Mesendoderm (in vitro differentiated cells): Measurements from ENCODE around the gene KIAA0513.

Experiments
- DNase-seq: peaks from one replicate; pipeline ENCODE4 v3.0.0; 2013
- H2AK5ac ChIP-seq: 2 replicates; pipeline ENCODE4 v1.6.1; 2013; ENCODE audit warnings: low read length, inconsistent platforms
- H2BK120ac ChIP-seq: 2 replicates; pipeline ENCODE4 v1.6.1; 2013; ENCODE audit warnings: low read depth, mild to moderate bottlenecking, low read length, moderate library complexity, mixed read lengths
- H2BK15ac ChIP-seq: replicated peaks from 2 replicates; pipeline ENCODE4 v1.6.1; 2013; ENCODE audit warnings: low read depth, mild to moderate bottlenecking, moderate library complexity
- H2BK5ac ChIP-seq: 2 replicates; pipeline ENCODE4 v1.6.1; 2013; ENCODE audit warnings: low read length, inconsistent platforms
- H3K18ac ChIP-seq: 2 replicates; pipeline ENCODE4 v1.6.1; 2013; ENCODE audit warnings: mild to moderate bottlenecking, low read length, mixed read lengths
- H3K23ac ChIP-seq: one replicate; pipeline ENCODE4 v1.6.1; 2013; ENCODE audit warnings: low read length
- H3K27ac ChIP-seq: 2 replicates; pipeline ENCODE4 v1.5.1; 2013; ENCODE audit warnings: low read depth, mild to moderate bottlenecking, inconsistent platforms, low read length, moderate library complexity
- H3K27me3 ChIP-seq: 2 replicates; pipeline ENCODE4 v1.6.1; 2013; ENCODE audit warnings: low read length, control low read depth, mild to moderate bottlenecking, inconsistent platforms; ENCODE audit not compliant: insufficient read depth, poor library complexity
- H3K36me3 ChIP-seq: 2 replicates; pipeline ENCODE4 v1.6.1; 2013; ENCODE audit warnings: low read length, inconsistent platforms; ENCODE audit not compliant: control insufficient read depth, insufficient read depth
- H3K4ac ChIP-seq: one replicate; pipeline ENCODE4 v1.6.1; 2013; ENCODE audit warnings: low read depth, mild to moderate bottlenecking, low read length, moderate library complexity
- H3K4me1 ChIP-seq: 2 replicates; pipeline ENCODE4 v1.6.1; 2013; ENCODE audit warnings: low read depth, low read length, inconsistent platforms; ENCODE audit not compliant: control insufficient read depth
- H3K4me2 ChIP-seq: 2 replicates; pipeline ENCODE4 v1.6.1; 2013; ENCODE audit warnings: low read length
- H3K4me3 ChIP-seq: 2 replicates; pipeline ENCODE4 v1.5.1; 2013; ENCODE audit warnings: mild to moderate bottlenecking, low read length
- H3K56ac ChIP-seq: one replicate; pipeline ENCODE4 v1.6.1; 2013; ENCODE audit warnings: low read length
- H3K79me1 ChIP-seq: 2 replicates; pipeline ENCODE4 v1.6.1; 2013; ENCODE audit warnings: low read length, inconsistent platforms
- H3K79me2 ChIP-seq: 2 replicates; pipeline ENCODE4 v1.6.1; 2013; ENCODE audit warnings: mild to moderate bottlenecking, low read length; ENCODE audit not compliant: control insufficient read depth, insufficient read depth
- H3K9ac ChIP-seq: 2 replicates; pipeline ENCODE4 v1.6.1; 2013; ENCODE audit warnings: low read length, inconsistent platforms
- H4K5ac ChIP-seq: one replicate; pipeline ENCODE4 v1.6.1; 2013; ENCODE audit warnings: low read length
- H4K8ac ChIP-seq: one replicate; pipeline ENCODE4 v1.6.1; 2013; ENCODE audit warnings: low read depth, mild to moderate bottlenecking, control low read depth, low read length, moderate library complexity
- WGBS: extraction: QIAGEN DNeasy Blood & Tissue Kit; methylation state at CpG from one replicate; pipeline ENCODE4 v1.1.7; 2013; ENCODE audit warnings: low lambda C conversion rate, missing lambda C conversion rate; ENCODE audit not compliant: insufficient coverage; ENCODE audit errors: extremely low coverage; 5-methylcytosine and 5-hydroxymethylcytosine counted together

Gene KIAA0513

DNA sequence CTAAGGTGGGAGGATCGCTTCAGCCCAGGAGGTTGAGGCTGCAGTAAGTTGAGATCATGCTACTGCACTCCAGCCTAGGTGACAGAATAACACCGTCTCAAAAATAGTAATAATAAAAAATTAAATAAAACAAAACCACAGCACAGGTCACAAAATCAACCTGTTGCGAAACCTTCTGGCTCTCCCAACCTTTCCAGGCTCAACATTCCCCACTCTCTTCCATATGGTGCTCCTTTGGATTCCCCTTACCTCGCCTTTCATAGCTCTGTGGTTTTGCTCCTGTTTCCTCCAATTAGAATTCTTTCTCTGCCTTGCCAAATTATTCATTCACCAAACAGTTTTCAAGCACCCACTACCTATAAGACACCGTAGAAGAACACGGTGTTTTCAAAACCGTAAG lies 21.0 kb upstream of the KIAA0513 start:
- Histone ChIP-seq H3K79me1 (peaks cover 29% of the 10 kb centered on the region), H3K4me1 (peaks cover 13% of the 10 kb centered on the region), H3K23ac (no peak overlapping the region), H4K5ac (no peak overlapping the region), H2BK120ac (no peak overlapping the region), H3K79me2 (peaks cover 52% of the 10 kb centered on the region), H3K4me2 (no peak overlapping the region), H3K18ac (no peak overlapping the region), H3K27me3 (no peaks in the 10 kb centered on the region), H3K4ac (no peak overlapping the region), H3K4me3 (no peak overlapping the region), H3K56ac (no peak overlapping the region), H3K9ac (no peak overlapping the region), H2BK15ac (no peak overlapping the region), H3K27ac (no peak overlapping the region), H4K8ac (no peak overlapping the region), H3K36me3 (no peaks in the 10 kb centered on the region), H2BK5ac (no peak overlapping the region), H2AK5ac (no peak overlapping the region)
- no peak for DNase-seq
- no CpG with 5 or more reads among the region's 7 CpGs for WGBS

GRCh38 chr16:85007496-85008214 lies 19.9 kb upstream of the KIAA0513 start:
- Histone ChIP-seq H3K9ac (no peak overlapping the region), H4K8ac (no peak overlapping the region), H3K56ac (no peak overlapping the region), H2BK5ac (no peak overlapping the region), H2AK5ac (no peak overlapping the region), H3K4ac (no peak overlapping the region), H3K79me2 (peaks cover 45% of the 10 kb centered on the region), H3K36me3 (no peaks in the 10 kb centered on the region), H3K79me1 (peaks cover 27% of the 10 kb centered on the region), H3K4me1 (peaks cover 13% of the 10 kb centered on the region), H3K18ac (no peak overlapping the region), H3K23ac (no peak overlapping the region), H3K27me3 (no peaks in the 10 kb centered on the region), H3K4me3 (no peak overlapping the region), H2BK120ac (no peak overlapping the region), H3K4me2 (no peak overlapping the region), H3K27ac (no peak overlapping the region), H4K5ac (no peak overlapping the region), H2BK15ac (no peak overlapping the region)
- WGBS: no CpG with 5 or more reads among the region's 7 CpGs
- no peak for DNase-seq

GRCh38 chr16:85008271-85008670 lies 19.3 kb upstream of the KIAA0513 start:
- no peak overlapping the region for H2BK5ac ChIP-seq
- no peak overlapping the region for H2AK5ac ChIP-seq
- H3K27me3 ChIP-seq: no peaks in the 10 kb centered on the region
- no peaks in the 10 kb centered on the region for H3K36me3 ChIP-seq
- no peak overlapping the region for H2BK120ac ChIP-seq
- WGBS: no CpG with 5 or more reads among the region's 3 CpGs
- peaks cover 11% of the 10 kb centered on the region for H3K4me1 ChIP-seq
- no peak overlapping the region for H4K8ac ChIP-seq
- no peak overlapping the region for H3K27ac ChIP-seq
- no peak overlapping the region for H3K4me3 ChIP-seq
- no peak overlapping the region for H3K9ac ChIP-seq
- H2BK15ac ChIP-seq: no peak overlapping the region
- no peak overlapping the region for H3K56ac ChIP-seq
- H4K5ac ChIP-seq: no peak overlapping the region
- peaks cover 39% of the 10 kb centered on the region for H3K79me2 ChIP-seq
- H3K79me1 ChIP-seq: peaks cover 22% of the 10 kb centered on the region
- H3K4ac ChIP-seq: no peak overlapping the region
- no peak overlapping the region for H3K18ac ChIP-seq
- no peak for DNase-seq
- H3K23ac ChIP-seq: no peak overlapping the region
- no peak overlapping the region for H3K4me2 ChIP-seq

GRCh38 chr16:85010446-85010930 lies 17.1 kb upstream of the KIAA0513 start:
- peak overlapping the region; percentile 99 for H3K4me2 ChIP-seq
- H3K4me3 ChIP-seq: peak overlapping the region; percentile 96
- H3K4me1 ChIP-seq: peaks cover 2% of the 10 kb centered on the region
- no peak overlapping the region for H4K8ac ChIP-seq
- no peak overlapping the region for H2BK5ac ChIP-seq
- H4K5ac ChIP-seq: no peak overlapping the region
- no peak overlapping the region for H2AK5ac ChIP-seq
- no peak overlapping the region for H3K18ac ChIP-seq
- H3K9ac ChIP-seq: peak overlapping the region; percentile 96
- H3K27me3 ChIP-seq: no peaks in the 10 kb centered on the region
- WGBS: no CpG with 5 or more reads among the region's 9 CpGs
- H2BK120ac ChIP-seq: no peak overlapping the region
- no peak overlapping the region for H2BK15ac ChIP-seq
- no peak for DNase-seq
- no peaks in the 10 kb centered on the region for H3K36me3 ChIP-seq
- peak overlapping the region; percentile 91 for H3K56ac ChIP-seq
- peaks cover 14% of the 10 kb centered on the region for H3K79me1 ChIP-seq
- peaks cover 26% of the 10 kb centered on the region for H3K79me2 ChIP-seq
- peak overlapping the region; percentile 79 for H3K27ac ChIP-seq
- H3K4ac ChIP-seq: no peak overlapping the region
- no peak overlapping the region for H3K23ac ChIP-seq

DNA sequence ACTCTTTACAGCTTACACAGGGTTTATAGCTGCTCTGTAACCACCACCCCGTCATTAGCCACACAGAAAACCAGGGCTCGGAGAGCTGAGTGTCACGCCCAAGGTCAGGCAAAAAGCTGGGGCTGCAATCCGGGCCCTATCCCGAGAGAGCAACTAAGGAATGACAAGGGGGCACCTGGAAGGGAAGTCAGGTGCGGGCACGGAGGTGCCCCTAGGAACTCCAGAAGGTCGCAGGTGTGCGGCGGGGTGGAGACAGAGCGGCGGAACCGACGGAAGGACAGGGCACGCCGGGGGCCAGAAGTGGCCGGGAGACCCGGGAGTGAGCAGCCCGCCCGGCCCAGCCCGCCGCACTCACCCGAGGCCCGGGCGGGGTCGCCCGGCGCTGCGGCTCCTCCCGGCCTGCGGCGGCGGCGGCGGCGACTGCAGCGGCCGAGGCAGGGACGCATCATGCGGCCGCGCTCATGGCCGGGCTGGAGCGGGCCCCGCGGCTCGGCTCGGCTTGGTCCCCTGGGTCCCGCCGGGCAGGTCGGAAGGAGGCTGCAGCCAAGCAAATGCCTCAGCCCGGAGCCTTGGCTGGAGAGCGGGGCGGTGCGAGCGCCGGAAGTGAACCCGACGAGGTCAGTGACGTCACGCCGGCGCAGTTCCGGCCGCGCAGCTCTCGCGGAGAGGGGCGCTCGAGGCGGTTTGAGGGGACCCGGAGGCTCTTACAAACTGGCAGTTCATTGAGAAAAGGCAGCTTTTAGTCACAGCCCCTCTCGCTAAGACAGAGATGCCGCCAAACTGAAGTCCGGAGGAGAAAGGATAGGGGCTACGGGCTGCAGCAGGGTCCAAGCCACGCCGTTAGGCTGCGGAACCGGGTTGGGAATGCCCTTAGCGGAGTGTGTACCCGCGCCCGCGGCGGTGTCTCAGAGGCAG lies 16.4 kb upstream of the KIAA0513 start, which contains the start of gene ZDHHC7:
TSS of gene ZDHHC7 (minus strand) at position 605 of the 915 bp plus-strand sequence. CDS start 20,917 bp downstream, outside the sequence.
- Histone ChIP-seq H3K23ac (peak within 1 kb of the TSS; percentile 80), H3K4me3 (peak within 1 kb of the TSS; percentile 96), H2BK15ac (no peak within 1 kb of the TSS), H3K79me2 (peaks cover 23% of the 10 kb centered on the region), H4K8ac (peak within 1 kb of the TSS; percentile 97), H3K56ac (peak within 1 kb of the TSS; percentile 91), H3K79me1 (peaks cover 11% of the 10 kb centered on the region), H2AK5ac (no peak within 1 kb of the TSS), H3K4me2 (peak within 1 kb of the TSS; percentile 99), H3K27me3 (no peaks in the 10 kb centered on the region), H3K4ac (peak within 1 kb of the TSS; percentile 58), H3K9ac (peak within 1 kb of the TSS; percentile 96), H3K36me3 (no peaks in the 10 kb centered on the region), H2BK120ac (no peak within 1 kb of the TSS), H4K5ac (no peak within 1 kb of the TSS), H3K18ac (peak within 1 kb of the TSS; percentile 62), H3K27ac (peak within 1 kb of the TSS; percentile 79), H3K4me1 (peaks cover 2% of the 10 kb centered on the region), H2BK5ac (no peak within 1 kb of the TSS)
- WGBS: no CpG with 5 or more reads among the region's 86 CpGs
- DNase-seq: peak; percentile 87
